Fibroblast of skin of right quadriceps (primary cell): Measurements from ENCODE around the gene TOP2B.

Experiments
- DNase-seq: peaks from one replicate; pipeline ENCODE4 v3.0.0-alpha.2; 2013

Gene TOP2B, protein sequence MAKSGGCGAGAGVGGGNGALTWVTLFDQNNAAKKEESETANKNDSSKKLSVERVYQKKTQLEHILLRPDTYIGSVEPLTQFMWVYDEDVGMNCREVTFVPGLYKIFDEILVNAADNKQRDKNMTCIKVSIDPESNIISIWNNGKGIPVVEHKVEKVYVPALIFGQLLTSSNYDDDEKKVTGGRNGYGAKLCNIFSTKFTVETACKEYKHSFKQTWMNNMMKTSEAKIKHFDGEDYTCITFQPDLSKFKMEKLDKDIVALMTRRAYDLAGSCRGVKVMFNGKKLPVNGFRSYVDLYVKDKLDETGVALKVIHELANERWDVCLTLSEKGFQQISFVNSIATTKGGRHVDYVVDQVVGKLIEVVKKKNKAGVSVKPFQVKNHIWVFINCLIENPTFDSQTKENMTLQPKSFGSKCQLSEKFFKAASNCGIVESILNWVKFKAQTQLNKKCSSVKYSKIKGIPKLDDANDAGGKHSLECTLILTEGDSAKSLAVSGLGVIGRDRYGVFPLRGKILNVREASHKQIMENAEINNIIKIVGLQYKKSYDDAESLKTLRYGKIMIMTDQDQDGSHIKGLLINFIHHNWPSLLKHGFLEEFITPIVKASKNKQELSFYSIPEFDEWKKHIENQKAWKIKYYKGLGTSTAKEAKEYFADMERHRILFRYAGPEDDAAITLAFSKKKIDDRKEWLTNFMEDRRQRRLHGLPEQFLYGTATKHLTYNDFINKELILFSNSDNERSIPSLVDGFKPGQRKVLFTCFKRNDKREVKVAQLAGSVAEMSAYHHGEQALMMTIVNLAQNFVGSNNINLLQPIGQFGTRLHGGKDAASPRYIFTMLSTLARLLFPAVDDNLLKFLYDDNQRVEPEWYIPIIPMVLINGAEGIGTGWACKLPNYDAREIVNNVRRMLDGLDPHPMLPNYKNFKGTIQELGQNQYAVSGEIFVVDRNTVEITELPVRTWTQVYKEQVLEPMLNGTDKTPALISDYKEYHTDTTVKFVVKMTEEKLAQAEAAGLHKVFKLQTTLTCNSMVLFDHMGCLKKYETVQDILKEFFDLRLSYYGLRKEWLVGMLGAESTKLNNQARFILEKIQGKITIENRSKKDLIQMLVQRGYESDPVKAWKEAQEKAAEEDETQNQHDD (N-terminal part only)

DNA sequence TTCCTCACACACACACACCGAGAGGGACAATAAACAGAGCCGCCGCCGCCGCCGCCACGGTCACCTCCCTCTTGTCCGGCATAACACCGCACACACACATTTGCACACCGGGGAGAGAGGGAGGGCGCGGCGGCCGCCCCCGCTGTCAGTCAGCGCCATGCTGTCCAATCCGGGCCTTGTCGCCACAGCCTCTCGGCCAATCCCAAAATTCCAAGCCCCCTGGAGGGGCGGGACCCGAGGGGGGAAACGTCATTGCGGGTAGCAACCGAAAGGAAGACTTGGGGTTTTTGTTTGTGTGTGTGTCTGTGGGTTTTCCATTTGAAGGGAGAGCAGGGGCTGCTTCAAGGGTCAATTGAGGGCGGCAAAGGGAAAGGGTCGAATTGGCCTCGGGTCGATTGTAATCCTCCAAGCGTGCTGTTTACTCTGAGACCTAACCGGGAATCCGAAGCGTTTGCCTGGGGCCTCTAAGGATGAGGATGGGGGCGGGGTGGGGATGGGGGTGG, at the start of gene TOP2B:
Gene TOP2B (minus strand): TSS at position 96 of the 503 bp plus-strand sequence. CDS start 610 bp downstream, outside the sequence.
- DNase-seq = peak; percentile 95

- DNase-seq = no peak
These were observed 48.8 kb upstream of the TOP2B start for GRCh38 chr3:25713341-25713985.

- DNase-seq = no peak
These were observed 46.4 kb upstream of the TOP2B start for GRCh38 chr3:25711090-25711489.

- DNase-seq = no peak
These were observed 43.3 kb upstream of the TOP2B start for GRCh38 chr3:25708036-25708435.

GRCh38 chr3:25707268-25707926, 42.7 kb upstream of the TOP2B start:
- DNase-seq = no peak

- no peak for DNase-seq
These were observed 41.5 kb upstream of the TOP2B start for GRCh38 chr3:25706213-25706612.

- no peak for DNase-seq
These were observed 32.8 kb upstream of the TOP2B start for GRCh38 chr3:25697553-25697952.

GRCh38 chr3:25695731-25696420, 31.2 kb upstream of the TOP2B start:
- DNase-seq = no peak

GRCh38 chr3:25693238-25693637, 28.5 kb upstream of the TOP2B start:
- no peak for DNase-seq

DNA sequence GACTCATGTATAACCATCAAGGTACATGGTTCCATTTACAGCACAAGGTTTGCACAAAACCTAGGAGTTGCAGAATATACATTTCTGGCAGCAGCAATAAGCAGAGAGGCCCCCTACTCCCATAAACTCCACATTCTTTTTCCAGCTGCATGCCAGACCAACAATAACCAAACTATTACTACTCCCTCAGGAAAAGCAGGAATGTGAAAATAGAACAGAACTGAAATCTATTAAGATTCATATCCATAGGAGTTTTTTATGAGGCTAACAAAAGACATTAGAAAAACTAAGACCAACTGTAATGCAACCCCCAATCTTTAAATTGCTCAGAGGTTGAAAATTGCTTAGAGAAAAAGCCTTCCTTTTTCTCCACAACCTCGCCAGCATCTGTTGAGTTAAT, 27.6 kb upstream of the TOP2B start:
- no peak for DNase-seq

GRCh38 chr3:25690768-25691533, 26.2 kb upstream of the TOP2B start:
- DNase-seq = no peak

GRCh38 chr3:25689226-25689625, 24.5 kb upstream of the TOP2B start:
- no peak for DNase-seq

DNA sequence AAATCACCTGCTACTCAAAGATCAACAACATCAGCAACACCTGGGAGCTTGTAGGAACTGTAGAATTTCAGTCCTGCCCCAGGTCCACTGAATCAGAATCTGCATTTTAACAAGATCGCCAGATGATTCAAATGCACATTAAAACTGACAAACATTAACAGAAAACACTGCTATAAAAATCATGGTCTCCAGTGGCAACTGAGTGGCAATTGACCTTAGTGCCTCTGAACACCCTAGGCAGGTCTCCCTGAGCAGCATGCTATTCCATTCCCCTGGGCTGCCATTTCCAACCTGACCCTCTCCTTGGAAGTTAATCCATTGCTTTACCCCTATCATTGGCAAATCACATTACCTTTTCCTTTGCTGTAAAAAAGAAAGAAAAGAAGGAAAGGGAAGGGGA, 23.0 kb upstream of the TOP2B start:
- DNase-seq = no peak

GRCh38 chr3:25686766-25687165, 22.1 kb upstream of the TOP2B start:
- no peak for DNase-seq

DNA sequence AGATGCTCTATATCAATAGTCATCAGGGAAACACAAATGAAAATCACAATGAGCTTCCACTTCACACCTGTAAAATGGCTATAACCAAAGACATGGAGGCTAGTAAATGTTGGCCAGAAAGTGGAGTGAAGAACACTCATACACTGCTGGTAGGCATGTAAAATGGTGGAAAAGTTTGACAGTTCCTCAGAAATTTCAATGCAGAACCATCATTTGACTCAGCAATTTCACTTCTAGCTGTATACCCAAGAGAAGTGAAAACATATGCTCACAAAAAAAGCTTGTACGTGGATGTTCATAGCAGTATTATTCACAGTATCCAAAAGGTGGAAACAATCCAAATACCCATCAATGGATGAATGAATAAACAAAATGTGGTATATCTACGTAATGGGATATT, 19.2 kb upstream of the TOP2B start:
- no peak for DNase-seq

DNA sequence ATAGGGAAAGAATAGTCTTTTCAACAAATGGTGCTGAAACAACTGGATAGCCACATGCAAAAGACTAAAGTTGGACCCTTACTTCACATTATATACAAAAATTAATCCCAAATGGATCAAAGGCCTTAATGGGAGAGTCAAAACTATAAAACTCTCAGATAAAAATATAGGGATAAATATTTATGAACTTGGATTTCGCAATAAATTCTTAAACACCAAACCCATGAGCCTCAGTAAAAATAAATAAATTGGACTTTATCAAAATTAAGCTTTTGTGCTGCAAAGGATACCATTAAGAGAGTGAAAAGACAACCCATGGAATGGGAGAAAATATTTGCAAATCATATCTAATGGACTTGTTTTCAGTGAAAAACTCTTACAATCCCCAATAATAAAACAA, 18.7 kb upstream of the TOP2B start:
- no peak for DNase-seq

GRCh38 chr3:25679642-25680302, 15.1 kb upstream of the TOP2B start:
- DNase-seq = no peak

- no peak for DNase-seq
These were observed 14.5 kb upstream of the TOP2B start for GRCh38 chr3:25679166-25679565.

- DNase-seq = no peak
These were observed 13.9 kb upstream of the TOP2B start for GRCh38 chr3:25678581-25678980.

DNA sequence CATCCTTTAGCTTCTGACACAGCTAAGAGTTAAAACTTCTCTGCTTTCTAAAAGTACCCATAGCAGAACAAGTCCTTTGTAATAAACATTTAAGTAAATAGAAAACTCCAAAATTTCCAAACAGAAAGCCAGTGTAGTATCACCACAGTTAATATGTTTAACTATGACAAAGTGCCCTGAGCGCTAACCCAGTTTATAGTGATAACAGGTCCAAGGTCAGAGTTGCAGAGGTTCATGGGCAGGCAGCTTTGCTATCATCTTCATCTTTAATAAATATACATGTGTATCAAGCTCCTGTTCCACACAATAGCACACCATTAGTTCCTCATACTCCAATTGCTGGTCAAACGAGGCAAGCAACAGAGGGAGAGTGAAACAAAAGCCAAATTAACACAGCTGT, 12.4 kb upstream of the TOP2B start:
- DNase-seq = no peak
